ENCODE measurements around the gene OAS2. TPM values are rescaled to one million over a fixed set of nuclear protein-coding genes. Genes with fewer than 3 reads are reported as not detected.

The OAS2 gene
- total and polyA plus RNA-seq, 2 of the 8 experiments (the other 6 are each of a cell fraction or from before 2014, with no cell fraction given): 0.06 TPM; not detected in 1

GRCh38 chr12:112985642-112986290 is 7.4 kb downstream of the OAS2 start (continued):
- TF ChIP-seq SP4 (IDR thresholded peaks at IDR 0.05; ENCODE audit: low read length) (no peak), GABPA (IDR thresholded peaks at IDR 0.05; ENCODE audit: borderline replicate concordance, insufficient read depth, low read length) (no peak), SUZ12 (IDR thresholded peaks at IDR 0.05; ENCODE audit: low read length) (no peak), CREB1 (IDR thresholded peaks at IDR 0.05) (no peak), KDM4A (IDR thresholded peaks at IDR 0.05; ENCODE audit: low read depth, low read length, severe bottlenecking) (no peak)
